NCI-H2227 (cell line): ENCODE measurements around the gene RAD51B.

ENCODE experiments used
- DNase-seq: peaks from one replicate; lab custom pipeline; 2025; ENCODE audit not compliant: unreplicated experiment; lab: John Stamatoyannopoulos, UW

Gene RAD51B

DNA sequence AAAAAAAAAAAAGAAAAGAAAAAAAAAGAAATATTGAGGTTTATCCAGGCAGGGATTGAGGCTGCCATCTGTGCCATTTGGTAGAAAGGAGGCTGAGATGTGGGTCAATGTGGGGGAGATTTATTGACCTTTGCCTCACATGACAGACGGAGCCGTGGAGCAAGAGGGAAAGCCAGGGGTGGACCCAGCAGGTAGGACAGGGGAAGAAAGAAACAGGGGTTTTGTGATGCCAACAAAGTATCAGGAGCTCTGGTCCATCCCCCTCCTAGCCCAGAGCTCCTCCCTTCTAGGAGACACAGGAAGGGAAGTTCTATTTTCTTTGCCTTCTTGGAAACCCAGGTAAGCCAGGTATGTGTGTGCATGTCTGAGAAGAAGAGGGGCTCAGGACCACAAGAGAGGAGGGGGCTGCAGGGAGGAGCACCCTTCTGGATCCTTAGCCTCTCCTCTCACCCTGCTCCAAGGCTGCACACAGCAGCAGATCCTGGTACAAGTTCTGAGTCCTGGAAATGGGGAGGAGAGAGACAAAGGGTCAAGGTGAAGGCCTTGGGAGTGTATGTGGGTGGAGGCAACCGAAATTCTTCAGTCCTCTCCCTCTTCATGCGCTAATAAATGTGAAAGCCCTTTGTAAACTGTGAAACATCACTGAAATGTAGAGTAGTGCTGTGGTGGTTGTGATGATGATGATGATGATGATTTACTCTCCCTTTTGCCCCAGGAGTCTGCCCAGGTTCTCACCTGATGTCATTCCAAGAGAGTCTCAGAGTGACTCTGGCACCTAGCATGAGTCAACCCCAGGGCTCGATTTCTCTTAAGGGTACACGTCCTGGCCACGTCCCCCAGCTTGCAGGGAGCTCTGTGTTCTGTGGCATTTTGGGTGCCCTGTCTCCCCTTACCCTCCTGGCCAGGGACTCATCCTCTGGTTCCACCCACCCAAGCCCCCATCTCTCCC, 947.0 kb downstream of the RAD51B start:
- no peak for DNase-seq

DNA sequence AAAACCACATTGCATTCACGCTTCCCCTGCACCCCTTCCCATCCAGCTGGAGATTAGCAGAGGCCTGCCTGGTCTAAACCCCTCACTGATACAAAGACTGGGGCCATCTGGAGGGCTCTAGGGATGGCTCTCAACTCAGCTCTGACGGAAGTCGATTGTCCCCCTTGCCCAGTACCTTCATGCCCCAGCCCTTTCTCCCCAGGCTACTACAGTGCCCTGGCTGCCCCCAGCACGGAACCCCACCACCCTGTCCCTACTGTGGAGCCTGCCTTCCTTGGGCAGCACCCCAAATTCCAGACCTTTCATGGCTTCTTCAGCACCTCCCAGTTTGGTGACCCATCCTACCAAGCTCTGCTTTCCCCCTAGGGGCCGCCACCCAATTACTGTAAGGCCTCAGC, 947.7 kb downstream of the RAD51B start:
- no peak for DNase-seq

DNA sequence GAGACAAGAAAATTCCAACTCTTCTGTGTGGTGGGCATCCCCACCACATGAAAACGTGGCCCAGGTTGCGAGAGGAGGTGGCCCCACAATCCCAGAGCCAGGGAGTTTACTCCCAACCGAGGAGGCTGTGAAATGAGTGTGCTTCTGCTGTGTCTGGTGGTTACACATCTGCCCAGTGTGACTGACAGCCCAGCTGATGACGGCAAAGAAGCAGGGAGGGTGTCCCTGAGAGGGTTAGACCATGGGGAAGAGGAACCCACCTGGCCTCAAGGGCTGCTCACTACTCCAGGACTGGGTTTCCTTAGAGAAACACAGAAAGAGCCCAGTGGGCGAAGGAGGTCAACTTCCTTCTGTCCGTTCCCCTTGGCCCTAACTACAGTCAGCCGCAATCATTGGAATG, 948.7 kb downstream of the RAD51B start:
- DNase-seq: no peak

DNA sequence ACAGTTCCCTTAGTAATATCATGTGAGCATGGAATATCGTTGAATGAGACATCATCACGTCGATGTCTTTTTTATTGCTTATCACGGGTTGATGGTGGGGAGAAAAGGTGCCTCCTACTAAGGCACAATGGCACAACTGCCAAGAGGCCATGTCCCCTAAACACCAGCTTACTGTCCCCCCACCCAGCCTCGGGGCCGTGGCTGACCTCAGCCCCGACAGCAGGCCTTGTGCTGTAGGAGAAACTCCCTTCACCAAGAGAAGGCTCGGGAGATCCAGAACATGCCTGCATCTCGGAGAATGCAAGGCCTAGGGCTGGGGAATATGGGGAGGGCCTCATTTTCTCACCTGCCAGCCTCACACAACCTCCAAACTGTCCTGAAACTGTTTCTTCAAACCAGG, 950.5 kb downstream of the RAD51B start:
- DNase-seq: no peak

DNA sequence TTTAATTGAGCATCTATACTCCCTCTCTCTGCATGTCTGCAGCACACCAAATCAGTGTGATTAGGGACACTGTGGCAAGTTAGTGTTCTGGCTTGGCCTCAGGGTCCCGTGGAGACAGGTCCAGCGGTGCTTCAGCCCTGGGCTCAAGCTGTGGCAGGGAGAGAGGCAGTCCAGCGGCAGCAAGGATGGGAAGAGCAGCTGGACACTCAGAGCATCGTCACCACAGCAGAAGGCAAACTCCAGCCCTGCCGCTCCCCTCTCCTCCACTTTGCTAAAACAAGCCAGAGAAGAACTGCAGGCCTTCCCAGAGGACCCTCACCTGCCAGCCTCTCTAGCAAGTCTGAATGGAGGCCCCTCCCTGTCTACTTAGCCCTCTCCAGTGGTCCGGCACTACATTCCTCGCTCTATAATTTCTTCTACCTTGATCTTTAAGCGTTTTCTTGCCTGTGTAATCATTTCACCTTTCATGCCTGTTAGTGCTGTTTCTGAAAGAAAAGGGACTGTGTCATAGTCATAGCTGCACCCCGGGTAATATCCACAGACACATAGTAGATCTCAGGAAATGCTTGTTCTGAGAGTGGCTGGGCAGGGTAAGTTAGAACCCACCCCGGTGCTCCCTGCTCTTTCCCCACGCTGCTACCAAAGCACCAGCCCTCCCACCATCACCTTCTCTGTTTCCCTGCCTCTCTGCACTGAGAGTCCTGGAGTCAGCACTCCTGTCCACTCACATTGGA, 951.1 kb downstream of the RAD51B start:
- no peak for DNase-seq

DNA sequence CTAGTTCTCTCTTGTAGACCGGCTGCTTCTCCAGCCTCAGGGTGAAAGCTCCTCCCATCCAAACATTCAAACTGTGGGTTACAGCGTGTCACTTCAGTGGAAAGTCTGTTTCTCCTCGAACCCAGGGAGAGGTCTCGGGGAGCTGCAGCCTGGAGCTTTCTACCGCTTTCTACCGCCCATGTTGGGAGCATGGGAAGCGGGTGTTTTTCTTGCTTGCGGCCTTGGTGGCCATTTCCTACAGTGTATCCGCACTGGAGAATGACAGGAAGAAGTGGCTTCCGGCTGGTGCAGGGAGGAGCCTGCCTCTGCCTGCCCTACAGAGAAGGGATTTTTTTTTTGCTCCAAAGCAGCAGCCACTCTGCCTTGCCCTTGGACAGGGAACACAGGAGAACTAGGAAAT, 952.1 kb downstream of the RAD51B start:
- DNase-seq: no peak

DNA sequence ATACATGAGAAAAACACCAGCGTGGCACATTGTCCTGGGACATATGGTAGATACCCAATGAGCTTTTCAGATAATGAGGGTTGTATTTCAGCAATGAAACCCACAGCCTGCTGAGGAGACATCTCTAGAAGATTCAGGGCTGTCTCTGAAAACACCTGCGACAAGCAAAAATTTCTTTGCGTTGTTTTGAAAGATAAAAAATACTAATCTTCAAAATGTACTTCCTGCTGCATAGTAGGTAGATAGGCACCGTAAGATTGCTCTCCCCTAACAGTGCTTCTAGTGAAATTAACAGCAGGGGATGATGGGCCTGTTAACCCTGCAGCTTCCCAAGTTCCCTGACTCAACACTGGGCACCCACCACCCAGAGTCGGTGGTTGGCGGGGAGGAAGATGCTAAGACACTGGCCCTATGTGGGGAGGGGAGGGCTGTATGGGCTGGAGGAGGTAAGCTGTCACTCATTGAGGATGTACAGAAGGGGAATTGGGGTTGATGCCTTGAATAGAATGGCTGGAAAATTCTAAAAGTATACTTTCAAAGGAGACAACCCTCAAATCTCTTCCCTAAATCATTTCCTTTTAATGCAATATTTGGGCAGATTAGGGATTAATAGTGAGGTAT, 953.3 kb downstream of the RAD51B start:
- no peak for DNase-seq

DNA sequence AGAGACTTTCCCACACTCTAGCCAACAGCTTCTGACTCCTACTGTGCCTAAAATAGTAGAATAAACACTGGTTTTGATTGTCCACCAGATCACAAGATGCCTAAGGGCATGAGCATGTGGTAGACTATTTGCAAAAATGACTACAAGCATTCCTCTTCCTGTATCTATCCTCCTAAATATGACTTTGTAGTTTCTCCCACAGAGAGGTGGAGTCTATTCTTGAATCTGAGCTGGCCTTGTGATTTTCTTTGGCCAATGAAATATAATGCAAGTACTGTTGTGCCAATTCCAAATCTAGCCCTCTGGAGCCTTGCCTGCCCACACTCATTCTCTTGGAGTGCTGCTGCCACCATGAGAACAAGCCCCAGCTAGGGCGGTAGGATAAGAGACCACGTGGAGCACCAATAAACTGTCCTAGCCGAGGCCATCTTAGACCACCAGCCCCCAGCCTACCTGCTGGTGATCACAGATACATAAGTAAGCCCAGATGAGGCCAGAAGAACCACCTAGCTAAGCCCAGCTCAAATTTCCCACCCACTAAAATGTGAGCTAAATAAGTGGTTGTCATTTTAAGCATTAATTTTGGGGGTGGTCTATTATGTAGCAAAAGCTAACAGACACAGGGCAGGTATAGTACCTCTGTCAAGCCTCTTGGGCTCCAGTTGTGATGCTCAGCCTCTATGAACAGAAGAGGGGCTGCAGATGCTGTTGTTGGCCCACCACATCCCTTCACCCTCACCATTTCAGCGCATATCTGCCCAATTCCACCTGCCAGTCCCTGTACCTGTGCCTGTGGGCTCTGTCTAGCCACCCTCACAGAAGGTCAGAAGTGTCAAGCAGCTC, 955.4 kb downstream of the RAD51B start:
- DNase-seq: no peak

DNA sequence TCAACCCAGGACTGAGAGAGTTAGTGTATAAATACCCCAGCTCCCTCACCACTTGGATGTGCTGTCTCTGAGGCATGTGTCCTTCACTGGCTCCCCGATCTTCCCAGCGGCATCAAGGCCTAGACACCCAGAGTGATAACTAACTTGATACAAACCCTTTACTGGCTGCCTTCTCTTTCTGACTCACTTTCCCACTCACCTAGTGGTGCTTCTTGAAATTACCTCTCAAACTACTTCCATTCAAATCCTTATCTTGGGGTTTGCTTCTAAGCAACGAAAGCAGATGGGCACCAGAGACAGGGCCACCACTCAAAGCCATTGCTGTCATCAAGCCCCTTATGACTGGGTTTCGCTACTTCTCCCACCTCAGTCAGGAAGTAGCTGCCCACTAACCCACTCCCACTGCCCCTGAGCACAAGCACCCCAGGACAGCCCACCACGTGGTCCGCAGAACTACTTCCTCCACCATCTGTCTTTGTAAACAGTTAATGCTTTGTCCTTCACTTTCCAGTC, 956.1 kb downstream of the RAD51B start:
- no peak for DNase-seq

DNA sequence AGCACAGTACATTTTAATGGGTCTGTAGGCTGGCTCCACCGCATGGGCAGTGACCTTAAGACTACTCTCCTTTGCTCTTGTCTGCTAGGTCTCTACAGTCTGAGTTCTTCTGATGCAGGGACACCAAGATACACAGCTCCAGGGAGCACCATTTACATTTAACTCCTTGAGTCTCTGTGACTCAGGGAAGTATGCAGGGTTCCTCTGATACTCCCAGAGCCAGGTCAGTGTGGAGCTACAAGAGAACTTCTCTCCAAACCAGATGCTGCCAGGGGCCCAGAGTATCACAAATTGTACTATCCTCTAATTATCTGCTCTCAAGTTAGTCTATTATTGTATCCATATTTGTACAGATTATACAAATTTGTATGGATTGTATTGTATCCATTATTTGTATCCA, 958.1 kb downstream of the RAD51B start:
- DNase-seq: no peak
